SKM-1 treated with dmso at 0.1 percent for 144 hours (cell line): Measurements from ENCODE around the gene THAP11.
A peak's percentile ranks its signal among the peaks of the same experiment; 100 is the strongest.
"Not testable (repeated sequence)": the region's sequence is repeated elsewhere in the genome, so short reads cannot be mapped to it uniquely, and the experiment has no call there.

ENCODE experiments used
- DNase-seq: peaks from one replicate; lab custom pipeline; 2025; ENCODE audit not compliant: unreplicated experiment; lab: John Stamatoyannopoulos, UW

Gene THAP11

DNA sequence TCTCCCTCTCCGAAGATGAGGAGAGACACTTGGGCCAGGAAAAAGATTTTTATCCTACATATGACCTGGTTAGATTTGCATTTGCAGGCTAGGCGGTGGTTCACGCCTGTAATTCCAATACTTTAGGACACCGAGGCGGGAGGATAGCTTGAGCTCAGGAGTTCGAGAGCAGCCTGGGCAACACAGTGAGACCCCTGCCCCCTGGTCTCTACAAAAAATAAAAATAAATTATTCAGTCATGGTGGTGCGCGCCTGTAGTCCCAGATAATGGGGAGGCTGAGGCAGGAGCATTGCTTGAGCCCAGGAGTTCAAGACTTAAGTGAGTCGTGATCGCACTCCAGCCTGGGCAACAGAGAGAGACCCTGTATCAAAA is 7.9 kb upstream of the THAP11 start:
- DNase-seq = no peak

DNA sequence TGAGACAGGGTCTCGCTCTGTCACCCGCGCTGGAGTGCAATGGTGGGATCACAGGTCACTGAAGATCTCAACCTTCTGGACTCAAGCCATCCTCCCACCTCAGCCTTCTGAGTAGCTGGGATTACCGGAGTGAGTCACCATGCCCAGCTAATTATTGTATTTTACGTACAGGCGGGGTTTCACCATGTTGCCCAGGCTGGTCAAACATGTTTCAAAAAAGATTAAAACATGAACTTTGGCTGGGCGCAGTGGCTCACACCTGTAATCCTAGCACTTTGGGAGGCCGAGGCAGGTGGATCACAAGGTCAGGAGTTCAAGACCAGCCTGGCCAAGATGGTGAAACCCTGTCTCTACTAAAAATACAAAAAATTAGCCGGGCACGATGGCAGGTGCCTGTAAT is 4.9 kb upstream of the THAP11 start:
- DNase-seq = not testable (repeated sequence)

DNA sequence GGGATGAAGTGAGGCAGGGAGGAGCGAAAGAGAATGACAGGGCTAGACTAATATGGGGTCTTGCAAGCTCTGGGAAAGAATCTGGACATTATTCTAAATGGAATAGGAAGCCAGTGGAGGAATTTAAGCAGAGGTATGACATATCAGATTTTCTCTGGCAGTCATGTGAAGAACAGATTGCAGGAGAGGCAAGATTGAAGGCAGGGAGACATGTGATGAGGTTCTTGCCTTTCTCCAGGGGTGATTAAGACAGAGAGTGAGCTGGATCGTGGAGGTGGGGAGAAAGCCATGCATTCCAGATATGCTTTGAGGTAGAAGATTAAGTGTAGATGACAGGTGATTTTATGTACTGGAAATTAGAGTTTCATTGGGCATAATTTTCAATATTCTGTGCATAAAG is 4.3 kb upstream of the THAP11 start:
- no peak for DNase-seq

DNA sequence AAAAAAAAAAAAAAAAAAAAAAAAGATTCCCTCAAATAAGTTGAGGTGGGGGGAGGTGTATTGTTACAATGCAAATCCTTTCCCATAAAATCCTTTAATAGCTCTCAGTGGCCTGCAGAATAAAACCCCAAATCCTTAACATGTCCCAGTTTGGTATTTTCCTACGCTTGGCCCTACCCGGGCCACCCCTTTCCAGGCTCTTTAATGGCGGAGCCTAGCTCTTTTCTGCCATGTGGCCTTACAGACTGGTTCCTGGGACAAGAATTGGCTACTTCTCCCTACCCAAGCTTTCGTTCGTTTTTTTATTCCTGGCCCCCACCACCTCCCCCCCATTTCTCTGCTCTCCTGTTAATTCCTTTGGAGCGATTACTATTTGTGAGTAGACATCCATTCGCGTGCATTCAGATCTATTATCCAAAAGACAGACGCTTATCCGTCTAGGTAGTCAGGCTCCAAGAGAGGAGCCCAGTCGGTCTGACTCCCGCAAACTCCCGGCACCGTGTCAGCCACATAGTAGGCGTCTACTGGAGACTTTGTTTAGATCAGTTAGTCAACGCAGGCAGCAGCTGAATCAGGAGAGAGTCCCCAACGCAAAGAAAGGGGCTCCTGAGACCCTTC is 813 bp upstream of the THAP11 start:
- no peak for DNase-seq

DNA sequence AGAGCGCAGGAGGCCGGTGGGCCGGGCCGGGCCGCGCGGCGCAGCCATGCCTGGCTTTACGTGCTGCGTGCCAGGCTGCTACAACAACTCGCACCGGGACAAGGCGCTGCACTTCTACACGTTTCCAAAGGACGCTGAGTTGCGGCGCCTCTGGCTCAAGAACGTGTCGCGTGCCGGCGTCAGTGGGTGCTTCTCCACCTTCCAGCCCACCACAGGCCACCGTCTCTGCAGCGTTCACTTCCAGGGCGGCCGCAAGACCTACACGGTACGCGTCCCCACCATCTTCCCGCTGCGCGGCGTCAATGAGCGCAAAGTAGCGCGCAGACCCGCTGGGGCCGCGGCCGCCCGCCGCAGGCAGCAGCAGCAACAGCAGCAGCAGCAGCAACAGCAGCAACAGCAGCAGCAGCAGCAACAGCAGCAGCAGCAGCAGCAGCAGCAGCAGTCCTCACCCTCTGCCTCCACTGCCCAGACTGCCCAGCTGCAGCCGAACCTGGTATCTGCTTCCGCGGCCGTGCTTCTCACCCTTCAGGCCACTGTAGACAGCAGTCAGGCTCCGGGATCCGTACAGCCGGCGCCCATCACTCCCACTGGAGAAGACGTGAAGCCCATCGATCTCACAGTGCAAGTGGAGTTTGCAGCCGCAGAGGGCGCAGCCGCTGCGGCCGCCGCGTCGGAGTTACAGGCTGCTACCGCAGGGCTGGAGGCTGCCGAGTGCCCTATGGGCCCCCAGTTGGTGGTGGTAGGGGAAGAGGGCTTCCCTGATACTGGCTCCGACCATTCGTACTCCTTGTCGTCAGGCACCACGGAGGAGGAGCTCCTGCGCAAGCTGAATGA is 606 bp downstream of the THAP11 start:
- peak; percentile 24 for DNase-seq

DNA sequence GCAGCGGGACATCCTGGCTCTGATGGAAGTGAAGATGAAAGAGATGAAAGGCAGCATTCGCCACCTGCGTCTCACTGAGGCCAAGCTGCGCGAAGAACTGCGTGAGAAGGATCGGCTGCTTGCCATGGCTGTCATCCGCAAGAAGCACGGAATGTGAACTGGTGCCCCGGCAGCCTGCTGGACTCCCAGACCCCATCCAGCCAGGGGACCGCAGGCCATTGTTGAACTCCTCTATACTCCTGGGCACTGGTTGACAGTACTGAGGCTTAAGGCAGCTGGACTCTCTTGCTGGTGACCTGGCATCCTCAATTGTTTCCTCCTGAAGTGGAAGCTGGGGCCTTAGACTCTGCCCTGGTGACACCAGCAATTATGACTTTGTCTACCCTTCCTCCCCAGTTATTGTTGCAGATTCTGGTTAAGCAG is 1.2 kb downstream of the THAP11 start:
- DNase-seq = no peak

DNA sequence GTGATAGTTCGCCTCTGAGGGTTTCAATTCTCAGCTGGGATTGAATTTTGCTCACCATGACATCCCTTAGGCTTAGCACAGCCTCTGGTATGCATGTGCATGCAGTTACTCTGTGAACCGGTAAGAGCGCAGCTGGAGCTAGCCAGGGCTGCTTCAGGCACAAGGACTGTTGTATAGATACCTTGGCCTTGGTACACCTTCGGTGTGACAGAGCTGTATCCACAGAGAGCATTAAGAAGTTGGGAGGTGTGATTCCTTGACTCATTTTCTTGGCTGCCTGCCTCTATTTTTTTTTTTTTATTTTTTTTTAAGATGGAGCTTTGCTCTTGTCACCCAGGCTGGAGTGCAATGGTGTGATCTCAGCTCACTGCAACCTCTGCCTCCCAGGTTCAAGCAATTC is 2.4 kb downstream of the THAP11 start:
- no peak for DNase-seq

DNA sequence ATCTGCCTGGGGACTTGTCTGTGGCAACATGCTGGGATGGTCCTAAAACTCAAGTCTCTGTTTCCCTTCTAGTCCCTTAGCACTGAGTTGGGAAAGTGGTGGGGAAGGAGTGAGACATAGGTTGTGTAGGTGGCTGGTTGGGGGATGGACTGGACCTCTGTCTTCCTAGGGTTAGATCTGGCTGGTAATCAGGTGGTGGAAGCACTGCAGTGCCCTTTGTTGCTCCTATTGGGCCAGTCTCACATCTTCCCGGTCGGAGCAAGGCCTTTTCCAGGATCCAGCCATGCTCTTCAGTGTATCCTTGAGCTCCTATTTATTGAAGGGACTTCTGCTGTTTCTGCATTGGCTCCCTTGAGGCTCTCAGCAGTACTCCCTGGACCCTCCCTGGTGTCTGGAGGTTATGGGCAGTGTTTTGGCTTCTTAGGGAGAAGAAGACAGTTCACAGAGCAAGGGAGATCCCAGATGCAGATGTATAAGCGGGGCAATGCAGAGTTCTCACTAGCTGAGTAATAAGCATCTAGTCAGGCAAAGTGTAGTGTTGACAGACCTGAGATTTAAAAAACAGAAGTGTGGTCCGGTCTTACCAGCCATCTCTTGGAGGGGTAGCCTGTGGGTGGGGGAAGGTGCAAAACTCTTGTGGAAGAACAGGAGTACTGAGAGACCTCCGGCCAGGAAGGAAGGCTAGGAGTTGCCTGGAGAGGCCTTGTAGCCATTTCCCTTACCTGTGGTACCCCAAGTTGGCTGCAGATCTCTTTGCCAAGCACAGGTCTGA is 3.4 kb downstream of the THAP11 start:
- no peak for DNase-seq

DNA sequence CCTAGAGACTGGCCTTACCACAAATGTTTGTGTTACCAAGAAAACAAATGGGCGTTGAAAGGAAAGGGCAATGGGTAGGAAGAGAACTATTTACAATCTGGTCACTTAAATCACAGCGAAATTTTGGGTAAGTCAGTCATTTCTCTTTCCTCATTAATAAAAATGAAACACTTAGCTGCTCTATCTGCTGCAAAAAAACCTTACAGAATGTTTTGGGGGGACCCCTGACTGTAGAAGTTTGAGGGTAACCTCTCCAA is 3.9 kb downstream of the THAP11 start:
- DNase-seq = no peak

DNA sequence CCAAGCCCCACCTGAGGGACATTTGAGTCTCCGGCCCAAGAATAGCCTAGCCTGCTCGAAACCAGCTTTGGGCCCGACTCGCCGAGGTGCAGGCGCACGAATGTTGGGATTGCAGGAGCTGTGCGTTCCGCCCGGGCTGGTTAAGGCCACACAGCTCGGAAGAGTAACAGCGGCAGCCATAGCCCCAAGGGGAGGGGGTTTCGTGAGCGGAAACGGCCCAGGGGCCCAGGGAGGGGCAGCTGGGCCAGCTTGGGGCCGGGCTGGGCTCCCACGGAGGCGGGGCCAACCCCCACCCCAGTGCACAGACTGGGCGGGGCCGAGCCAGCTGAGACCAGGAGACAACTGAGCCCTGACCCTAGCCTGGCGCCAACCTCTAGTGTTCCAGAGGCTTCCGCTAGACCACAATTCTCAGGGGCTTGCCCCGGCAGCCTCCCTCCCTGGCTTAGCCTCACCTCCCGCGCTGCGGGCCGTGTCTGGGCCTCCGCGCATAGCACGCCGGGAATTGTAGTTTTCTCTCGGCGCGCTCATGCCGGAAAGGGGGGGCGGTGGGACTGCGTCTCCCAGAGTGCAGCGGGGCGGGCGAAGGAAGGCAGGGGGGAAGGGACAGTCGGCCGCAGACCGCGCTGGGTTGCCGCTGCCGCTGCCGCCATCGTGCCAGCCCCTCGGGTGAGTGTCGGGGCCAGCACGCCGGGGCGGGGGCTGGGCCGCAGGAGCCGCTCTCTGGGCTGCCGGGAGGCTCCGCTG is 4.4 kb downstream of the THAP11 start, which contains the start of gene NUTF2:
Gene NUTF2, plus strand, starts transcription at position 614 of the 744 bp plus-strand sequence. CDS start 18,198 bp downstream, outside the sequence.
- peak; percentile 92 for DNase-seq

DNA sequence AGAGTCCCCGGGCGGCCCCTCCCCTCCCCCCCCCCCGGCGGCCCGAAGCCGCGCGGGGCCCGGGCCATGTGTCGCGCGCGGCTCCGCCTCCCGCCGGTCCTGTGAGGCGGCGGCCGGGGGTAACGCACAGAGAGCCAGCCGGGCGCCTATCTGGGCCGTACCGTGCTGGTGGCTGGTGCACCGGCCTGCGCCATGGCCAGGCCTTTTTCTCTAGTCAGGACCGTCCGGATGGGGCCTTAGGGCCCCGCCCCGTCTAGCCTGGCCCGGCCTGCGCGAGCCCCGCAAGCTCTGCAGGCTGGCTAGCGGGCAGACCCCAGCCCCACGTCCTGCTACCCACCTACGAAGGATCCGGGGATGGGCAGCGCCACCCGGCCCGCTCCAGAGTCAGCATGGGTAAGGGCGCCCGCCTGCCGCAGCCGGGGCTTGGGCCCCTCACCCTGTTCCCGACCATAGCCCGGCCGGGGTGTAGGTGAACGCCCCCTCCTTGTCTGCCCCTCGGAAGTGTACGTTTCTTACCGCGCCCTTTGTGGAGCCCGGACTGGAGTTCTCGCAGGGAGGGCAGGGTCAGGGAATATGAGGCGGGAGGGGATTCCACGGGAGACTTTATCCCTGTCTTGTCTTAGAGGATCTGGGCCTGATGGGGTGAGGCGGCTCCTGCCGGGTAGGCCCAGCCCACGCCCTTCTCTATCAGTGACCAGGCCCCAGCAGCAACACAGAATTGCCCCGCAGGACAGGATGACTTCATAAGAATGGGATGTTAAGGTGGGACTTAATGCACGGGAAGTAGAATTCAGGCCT is 5.1 kb downstream of the THAP11 start, which contains the start of gene CENPT:
Gene CENPT, minus strand, starts transcription at position 630 of the 798 bp plus-strand sequence. CDS start 13,834 bp downstream, outside the sequence.
- peak; percentile 59 for DNase-seq

DNA sequence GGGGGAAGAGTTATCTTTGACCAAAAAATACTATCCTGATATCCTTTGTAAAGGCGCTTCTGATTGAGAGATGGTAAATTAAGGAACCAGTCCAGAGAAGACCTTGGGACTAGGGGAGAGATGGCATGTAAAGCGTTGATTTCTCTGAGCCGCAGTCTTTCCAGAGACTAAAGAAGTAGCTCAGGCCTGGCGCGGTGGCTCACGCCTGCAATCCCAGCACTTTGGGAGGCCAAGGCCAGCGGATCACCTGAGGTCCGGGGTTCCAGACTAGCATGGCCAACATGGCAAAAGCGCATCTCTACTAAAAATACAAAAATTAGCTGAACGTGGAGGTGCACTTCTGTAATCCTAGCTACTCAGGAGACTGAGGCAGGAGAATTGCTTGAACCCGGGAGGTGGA is 6.0 kb downstream of the THAP11 start:
- no peak for DNase-seq

DNA sequence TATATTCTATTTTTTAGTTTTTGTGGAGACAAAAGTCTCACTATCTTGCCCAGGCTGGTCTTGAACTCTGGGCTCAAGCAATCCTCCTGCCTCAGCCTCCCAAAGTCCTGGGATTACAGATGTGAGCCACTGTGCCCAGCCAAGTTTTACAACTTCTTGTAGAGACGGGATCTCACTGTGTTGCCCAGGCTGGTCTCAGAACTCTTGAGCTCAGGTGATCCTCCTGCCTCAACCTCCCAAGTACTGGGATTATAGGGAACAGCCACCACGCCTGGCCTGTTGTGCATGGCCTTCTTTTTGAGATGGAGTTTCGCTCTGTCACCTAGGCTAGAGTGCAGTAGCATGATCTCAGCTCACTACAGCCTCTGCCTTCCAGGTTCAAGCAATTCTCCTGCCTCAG is 11.6 kb downstream of the THAP11 start:
- DNase-seq = no peak

DNA sequence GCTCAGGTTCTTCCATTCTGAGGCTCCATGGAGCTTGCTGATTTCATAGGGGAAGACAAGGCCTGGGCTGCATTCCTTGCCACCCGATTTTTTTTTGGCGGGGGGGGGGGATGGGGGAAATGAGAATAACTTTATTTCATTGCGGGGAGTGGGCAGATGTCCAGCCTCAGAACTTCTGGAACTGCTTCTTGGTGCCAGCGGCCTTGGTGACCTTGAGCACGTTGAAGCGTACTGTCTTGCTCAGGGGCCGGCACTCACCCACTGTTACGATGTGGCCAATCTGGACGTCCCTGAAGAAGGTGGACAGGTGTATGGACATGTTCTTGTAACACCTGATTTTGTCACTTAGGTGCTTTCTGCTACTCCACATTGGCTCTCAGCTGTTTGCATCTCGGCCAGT is 13.7 kb downstream of the THAP11 start:
- no peak for DNase-seq

DNA sequence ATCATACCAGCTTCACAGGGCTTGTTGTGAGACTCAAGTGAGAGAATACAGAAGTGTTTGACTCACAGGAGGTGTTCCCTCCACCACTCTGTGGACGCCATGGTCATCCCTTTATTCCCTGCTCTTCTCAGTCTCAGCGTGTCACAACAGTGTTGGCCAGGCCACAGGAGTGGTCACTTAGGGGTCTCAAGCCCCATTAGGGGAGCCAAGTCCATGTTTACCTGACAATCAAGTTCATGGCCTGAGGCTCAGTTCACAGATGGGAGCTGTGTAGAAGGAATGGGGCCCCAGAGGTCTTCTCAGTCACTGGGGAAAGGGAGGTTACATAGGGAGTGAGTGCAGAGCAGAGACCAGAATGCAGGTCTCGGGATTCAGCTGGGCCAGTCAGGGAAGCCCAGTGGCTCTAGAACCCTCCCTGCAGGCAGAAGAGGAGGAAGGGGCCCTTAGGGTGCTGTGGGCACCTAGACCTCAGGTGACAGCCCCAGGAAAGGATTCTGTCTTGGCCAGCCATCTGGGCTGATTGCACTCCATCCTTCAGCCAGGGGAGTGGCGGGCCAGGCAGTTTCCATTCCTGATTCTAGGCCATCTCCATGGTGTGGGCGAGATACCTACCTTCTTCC is 14.9 kb downstream of the THAP11 start:
- DNase-seq = no peak

DNA sequence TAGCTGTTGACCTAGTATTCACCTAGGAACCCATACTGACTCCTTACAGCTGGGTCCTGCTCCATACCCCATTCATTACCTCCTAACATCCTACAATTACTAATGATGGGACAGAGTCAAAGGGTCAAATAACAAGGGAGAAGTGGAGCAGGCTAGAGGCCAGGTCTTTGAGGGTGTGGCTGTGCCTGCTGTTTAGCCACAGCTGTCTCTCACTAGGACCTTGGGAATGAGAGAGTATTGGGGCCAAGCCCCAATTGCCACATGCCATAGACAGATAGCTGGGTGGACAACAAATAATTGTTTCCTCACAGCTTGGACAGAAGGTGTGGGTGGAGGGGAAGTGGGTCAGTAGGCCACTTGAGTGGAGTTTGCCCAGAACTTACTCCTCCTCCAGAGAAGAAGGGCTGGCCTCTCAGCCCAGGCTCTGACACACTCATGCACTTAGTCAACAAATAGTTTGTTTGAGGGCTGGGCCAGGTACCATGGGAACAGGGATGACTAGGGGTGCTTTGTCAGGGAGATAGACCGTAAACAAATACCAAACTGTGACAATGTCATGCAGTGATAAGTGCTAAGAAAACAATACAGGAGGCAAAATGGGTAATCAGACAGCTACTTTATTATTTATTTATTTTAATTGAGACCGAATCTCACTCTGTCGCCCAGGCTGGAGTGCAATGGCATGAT is 15.6 kb downstream of the THAP11 start:
- DNase-seq = no peak

DNA sequence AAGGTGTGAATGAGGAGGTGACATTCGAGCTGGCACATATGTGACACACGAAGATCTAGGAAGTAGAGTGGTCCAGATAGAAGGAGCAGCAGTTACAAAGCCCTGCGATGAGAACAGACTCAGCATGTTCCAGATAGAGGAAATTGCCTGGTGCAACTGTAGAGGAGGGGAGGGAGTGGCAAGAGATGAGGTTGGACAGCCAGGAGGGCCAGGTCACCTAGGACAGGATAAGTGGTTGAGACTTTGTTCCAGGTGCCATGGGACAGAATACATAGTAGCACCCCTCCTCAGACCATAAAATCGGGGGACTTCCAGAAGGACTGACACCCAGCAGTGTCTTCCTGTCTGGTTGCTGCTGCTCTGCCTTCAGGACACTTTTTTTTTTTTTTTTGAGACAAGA is 16.4 kb downstream of the THAP11 start:
- DNase-seq = no peak

DNA sequence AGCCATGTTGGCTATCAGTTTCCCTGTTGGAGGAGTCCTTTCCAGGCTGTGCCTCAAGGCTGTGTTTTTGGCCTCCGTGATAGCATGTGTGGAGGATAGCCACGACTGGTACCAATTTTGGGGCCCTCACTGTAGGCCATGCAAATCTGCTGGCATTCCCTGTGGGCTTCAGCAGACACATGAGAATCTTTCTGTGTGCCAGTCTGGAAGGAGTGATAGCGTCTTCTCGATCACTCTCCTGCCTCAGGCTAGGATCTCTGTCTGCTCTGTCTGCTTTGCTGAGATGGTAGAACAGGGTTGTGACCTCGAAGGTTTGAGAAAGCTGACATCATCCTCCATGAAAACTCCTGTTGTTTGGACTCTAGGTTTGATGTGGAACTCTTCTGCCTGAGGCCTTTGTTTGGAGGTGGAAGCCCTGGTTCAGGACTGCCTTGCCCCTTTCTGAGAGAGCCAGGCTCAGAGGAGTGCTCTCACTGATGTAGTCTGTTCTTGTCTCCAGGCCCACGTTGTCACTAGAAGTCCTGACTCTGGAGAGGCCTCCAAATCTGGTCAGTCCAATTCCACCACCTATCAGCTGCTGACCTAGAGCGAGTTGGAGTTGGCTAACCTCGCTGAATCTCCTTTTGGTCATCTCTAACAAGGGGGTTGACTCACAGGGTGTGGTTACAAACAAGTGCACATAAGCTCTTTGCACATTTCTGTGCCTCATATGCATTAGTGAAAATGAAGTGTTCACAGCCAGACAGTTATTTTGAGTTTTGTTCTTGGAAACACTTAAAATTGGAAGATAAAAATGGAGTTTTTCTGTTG is 18.7 kb downstream of the THAP11 start:
- DNase-seq = no peak

DNA sequence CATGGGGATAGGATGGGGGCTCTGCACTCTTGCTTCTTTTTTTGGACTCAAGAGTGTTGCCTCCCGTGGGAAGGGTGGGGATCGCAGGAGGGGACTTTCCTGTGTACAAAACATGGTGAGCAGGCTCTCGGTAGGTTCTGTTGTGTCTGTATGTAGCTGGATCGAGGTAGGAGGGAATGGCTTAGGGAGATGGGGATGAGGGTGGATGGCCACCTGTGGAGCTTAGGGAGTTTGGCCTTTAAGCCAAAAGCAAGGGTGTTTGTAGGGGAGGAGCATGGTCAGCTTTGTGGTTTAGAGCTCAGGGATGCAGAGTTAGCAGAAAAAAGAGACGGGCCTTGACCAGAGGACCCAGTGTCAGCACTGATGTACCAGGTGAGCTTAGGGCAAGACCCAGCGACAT is 19.8 kb downstream of the THAP11 start:
- DNase-seq = no peak
